ENCODE results near the gene CDK5RAP2. TPM values are rescaled to one million over a fixed set of nuclear protein-coding genes. Genes with fewer than 3 reads are reported as not detected.

The CDK5RAP2 gene
- total and polyA plus RNA-seq, 9 of the 15 experiments (the other 6 are each of a cell fraction or from before 2014, with no cell fraction given): 19.9 to 68.8 (median 42.2) TPM

- no peak overlapping the region for H3K4me2 ChIP-seq (ENCODE audit: insufficient read depth, low read length)
- POLR2A ChIA-PET: no interaction called here
- H3K4me3 ChIP-seq: no peak overlapping the region
- H3K36me3 ChIP-seq (ENCODE audit: control insufficient read depth, insufficient read depth, low read length): peaks cover 87% of the 10 kb centered on the region
- H3K27me3 ChIP-seq (ENCODE audit: control insufficient read depth in 2 of 2, insufficient read depth in 2 of 2, low read length in 2 of 2): no peaks in the 10 kb centered on the region
- intact Hi-C loops (cut with micrococcal nuclease): no loop called here
- no peak for ATAC-seq
- no peak for FAIRE-seq
- no peaks in the 10 kb centered on the region for H3K9me1 ChIP-seq (ENCODE audit: control insufficient read depth, insufficient read depth, low read length)
- no peak overlapping the region for H3K9ac ChIP-seq (ENCODE audit: insufficient read depth in 1 of 2, low read depth in 2 of 2, low read length in 2 of 2)
- no peaks in the 10 kb centered on the region for H4K20me1 ChIP-seq (replicated peaks; ENCODE audit: control insufficient read depth, insufficient read depth, low read length)
- peak in 2 of 4 experiments; percentile 37 to 50 for DNase-seq (ENCODE audit: extremely low read depth in 1 of 4, low spot score in 3 of 4)
- H3K4me1 ChIP-seq (replicated peaks in 1 of 2; ENCODE audit: control insufficient read depth in 2 of 2, insufficient read depth in 2 of 2, low read length in 2 of 2): peaks cover 0 to 5% of the 10 kb centered on the region in 2 experiments; a peak in 3 of 5 replicates
- H3K27ac ChIP-seq (ENCODE audit: extremely low read depth, low read depth, low read length): no peak overlapping the region
- WGBS (ENCODE audit: insufficient coverage, low coverage, missing lambda C conversion rate): 60% methylated on average over 5 of the region's 5 CpGs
- H3K79me2 ChIP-seq (ENCODE audit: control insufficient read depth, insufficient read depth, low read length): no peaks in the 10 kb centered on the region
- no TSS peak for BruUV-seq (replicated peaks)
- no peaks in the 10 kb centered on the region for H3K9me3 ChIP-seq (replicated peaks; ENCODE audit: control insufficient read depth, insufficient read depth, low read depth, low read length)
- H2AFZ ChIP-seq (ENCODE audit: low read depth, low read length): no peak overlapping the region
- in situ Hi-C loops (cut with MboI): no loop called here
- CTCF ChIA-PET (ENCODE audit: low intra/inter-chr PET ratio): interaction anchor here (0.6 kb wide), 1 partner anchor 19 kb away, joined by 3 read pairs; no protein-coding TSS in a partner anchor
- peak; percentile 45; the same call in 1 of the 2 replicates for TF ChIP-seq CREM (IDR thresholded peaks at IDR 0.05; ENCODE audit: low read depth)
- peak; percentile 78 for TF ChIP-seq TCF3 (CRISPR knock-in tag; IDR thresholded peaks at IDR 0.05)
- no peak for TF ChIP-seq RB1 (IDR thresholded peaks at IDR 0.05; ENCODE audit: low read depth)
- TF ChIP-seq FOXA1 (IDR thresholded peaks at IDR 0.05; ENCODE audit: borderline replicate concordance): no peak
- peak in 1 of 2 experiments; percentile 59; a peak in 1 of 3 replicates for TF ChIP-seq CBX3 (IDR thresholded peaks at IDR 0.05; ENCODE audit: borderline replicate concordance in 1 of 2, low read length in 2 of 2)
- 0 out of 2 replicates have a peak, but pooled peaks have one; percentile 36 for TF ChIP-seq SOX6 (IDR thresholded peaks at IDR 0.05)
- peak; percentile 95 for TF ChIP-seq SMARCA5 (IDR thresholded peaks at IDR 0.05)
- TF ChIP-seq KLF13 (tag; IDR thresholded peaks at IDR 0.05; ENCODE audit: borderline replicate concordance, low read depth): no peak
- no peak for TF ChIP-seq NKRF (IDR thresholded peaks at IDR 0.05; ENCODE audit: borderline replicate concordance)
- TF ChIP-seq CHD4 (IDR thresholded peaks at IDR 0.05; ENCODE audit: insufficient read depth, insufficient replicate concordance, low read depth, low read length, poor library complexity, severe bottlenecking): peak; percentile 92
- peak; percentile 56 for TF ChIP-seq ATF7 (IDR thresholded peaks at IDR 0.05)
- TF ChIP-seq RFX1 (IDR thresholded peaks at IDR 0.05): 0 out of 2 replicates have a peak, but pooled peaks have one; percentile 16
- TF ChIP-seq FOXK2 (conservative IDR thresholded peaks at IDR 0.05 in 1 of 2, IDR thresholded peaks at IDR 0.05 in 1 of 2; ENCODE audit: low read depth in 2 of 2): no peak
- TF ChIP-seq NFE2 (IDR thresholded peaks at IDR 0.05; ENCODE audit: low read depth): peak; percentile 13; the same call in 1 of the 2 replicates
- no peak for TF ChIP-seq ZNF274 (IDR thresholded peaks at IDR 0.05; ENCODE audit: borderline replicate concordance, low read depth, low read length)
- TF ChIP-seq ZNF384 (IDR thresholded peaks at IDR 0.05; ENCODE audit: low read depth, low read length): peak; percentile 75
- TF ChIP-seq ZMIZ1 (IDR thresholded peaks at IDR 0.05; ENCODE audit: low read depth in 2 of 2, low read length in 2 of 2): no peak
These were observed 42.9 kb downstream of the CDK5RAP2 start for GRCh38 chr9:120536949-120537640.

All from K562 (cell line).